Trophoblast cell (in vitro differentiated cells and primary cell): Measurements from ENCODE around the gene GYG2.
A peak's percentile ranks its signal among the peaks of the same experiment; 100 is the strongest.
"Not testable (repeated sequence)": the region's sequence is repeated elsewhere in the genome, so short reads cannot be mapped to it uniquely, and the experiment has no call there.

Experiments used
- DNase-seq, 2 donors: peaks; one replicate each; pipeline ENCODE4 v3.0.0-alpha.2; 2016
- H2AFZ ChIP-seq: 2 replicates; pipeline ENCODE4 v1.6.1; 2013; ENCODE audit warnings: low read length, moderate library complexity, mild to moderate bottlenecking; ENCODE audit not compliant: insufficient read depth, poor library complexity
- H2AK5ac ChIP-seq: 2 replicates; pipeline ENCODE4 v1.6.1; 2013; ENCODE audit warnings: mild to moderate bottlenecking, low read length
- H2BK120ac ChIP-seq: 2 replicates; pipeline ENCODE4 v1.6.1; 2013; ENCODE audit warnings: low read length, mild to moderate bottlenecking, moderate library complexity; ENCODE audit not compliant: insufficient read depth, poor library complexity
- H2BK12ac ChIP-seq: 2 replicates; pipeline ENCODE4 v1.6.1; 2013; ENCODE audit warnings: mild to moderate bottlenecking, low read length, moderate library complexity
- H2BK5ac ChIP-seq: 2 replicates; pipeline ENCODE4 v1.6.1; 2013; ENCODE audit warnings: low read length, low read depth, moderate library complexity, mild to moderate bottlenecking; ENCODE audit not compliant: poor library complexity
- H3K14ac ChIP-seq: 2 replicates; pipeline ENCODE4 v1.6.1; 2013; ENCODE audit warnings: mild to moderate bottlenecking, low read length
- H3K18ac ChIP-seq: 2 replicates; pipeline ENCODE4 v1.6.1; 2013; ENCODE audit warnings: mild to moderate bottlenecking, low read length
- H3K23ac ChIP-seq: 2 replicates; pipeline ENCODE4 v1.6.1; 2013; ENCODE audit warnings: low read length
- H3K27ac ChIP-seq: 2 replicates; pipeline ENCODE4 v1.5.1; 2013; ENCODE audit warnings: low read depth, mild to moderate bottlenecking, inconsistent platforms, low read length, moderate library complexity
- H3K27me3 ChIP-seq: 2 replicates; pipeline ENCODE4 v1.6.1; 2013; ENCODE audit warnings: inconsistent platforms, mild to moderate bottlenecking, low read length, moderate library complexity; ENCODE audit not compliant: insufficient read depth
- H3K36me3 ChIP-seq, 2 experiments: 1 replicate in 1 of 2; 2 replicates in 1 of 2; pipeline ENCODE4 v1.6.1; 2013; ENCODE audit warnings: low read length in 2 of 2, mild to moderate bottlenecking in 2 of 2, moderate library complexity in 1 of 2; ENCODE audit not compliant: insufficient read depth in 2 of 2, control insufficient read depth in 1 of 2
- H3K4ac ChIP-seq: 2 replicates; pipeline ENCODE4 v1.6.1; 2013; ENCODE audit warnings: low read depth, mild to moderate bottlenecking, low read length, moderate library complexity
- H3K4me1 ChIP-seq, 2 experiments: 1 replicate in 1 of 2; 2 replicates in 1 of 2; pipeline ENCODE4 v1.6.1; 2013; ENCODE audit warnings: low read length in 2 of 2, mild to moderate bottlenecking in 2 of 2, moderate library complexity in 1 of 2; ENCODE audit not compliant: insufficient read depth in 2 of 2, control insufficient read depth in 1 of 2
- H3K4me2 ChIP-seq: 2 replicates; pipeline ENCODE4 v1.6.1; 2013; ENCODE audit warnings: inconsistent platforms, mild to moderate bottlenecking, low read length, moderate library complexity
- H3K4me3 ChIP-seq: 2 replicates; pipeline ENCODE4 v1.5.1; 2013; ENCODE audit warnings: mild to moderate bottlenecking, low read depth, low read length, inconsistent platforms
- H3K79me1 ChIP-seq: one replicate; pipeline ENCODE4 v1.6.1; 2013; ENCODE audit warnings: low read length
- H3K79me2 ChIP-seq: 2 replicates; pipeline ENCODE4 v1.6.1; 2013; ENCODE audit warnings: low read length, mild to moderate bottlenecking; ENCODE audit not compliant: control insufficient read depth, insufficient read depth, poor library complexity
- H3K9ac ChIP-seq: 2 replicates; pipeline ENCODE4 v1.6.1; 2013; ENCODE audit warnings: mild to moderate bottlenecking, low read length
- H3K9me3 ChIP-seq: 2 replicates; pipeline ENCODE4 v1.6.1; 2013; ENCODE audit warnings: low read depth, mild to moderate bottlenecking, control low read depth, inconsistent platforms, low read length; ENCODE audit not compliant: insufficient read depth
- H4K12ac ChIP-seq: 2 replicates; pipeline ENCODE4 v1.6.1; 2013; ENCODE audit warnings: low read depth, mild to moderate bottlenecking, low read length, moderate library complexity
- H4K8ac ChIP-seq: 2 replicates; pipeline ENCODE4 v1.6.1; 2013; ENCODE audit warnings: low read depth, mild to moderate bottlenecking, low read length, moderate library complexity
- H4K91ac ChIP-seq: one replicate; pipeline ENCODE4 v1.6.1; 2013; ENCODE audit warnings: low read depth, mild to moderate bottlenecking, low read length, moderate library complexity
- WGBS: extraction: QIAGEN DNeasy Blood & Tissue Kit; methylation state at CpG from one replicate; pipeline ENCODE4 v1.1.7; 2013; ENCODE audit warnings: missing lambda C conversion rate; ENCODE audit not compliant: insufficient read length, insufficient coverage; ENCODE audit errors: extremely low coverage; 5-methylcytosine and 5-hydroxymethylcytosine counted together

Gene GYG2

GRCh38 chrX:2894885-2895292, 66.2 kb downstream of the GYG2 start:
- no peak overlapping the region for H2AFZ ChIP-seq
- DNase-seq: peak in 1 of 2 donors; percentile 62
- no peaks in the 10 kb centered on the region for H3K27me3 ChIP-seq
- no peak overlapping the region for H3K18ac ChIP-seq
- H3K27ac ChIP-seq: peak overlapping the region; percentile 77
- H3K23ac ChIP-seq: no peak overlapping the region
- no peak overlapping the region for H3K4ac ChIP-seq
- H3K79me2 ChIP-seq: no peaks in the 10 kb centered on the region
- H4K91ac ChIP-seq: peak overlapping the region; percentile 63
- peak overlapping the region; percentile 48 for H3K4me2 ChIP-seq
- peaks cover 27% of the 10 kb centered on the region for H3K79me1 ChIP-seq
- WGBS: no CpG with 5 or more reads among the region's 9 CpGs
- H3K9ac ChIP-seq: no peak overlapping the region
- H4K12ac ChIP-seq: no peak overlapping the region
- H2BK12ac ChIP-seq: peak overlapping the region; percentile 7
- H3K14ac ChIP-seq: no peak overlapping the region
- H3K9me3 ChIP-seq: no peaks in the 10 kb centered on the region
- peak overlapping the region; percentile 8 for H2BK120ac ChIP-seq
- H4K8ac ChIP-seq: no peak overlapping the region
- no peak overlapping the region for H3K4me3 ChIP-seq
- H3K4me1 ChIP-seq: peaks cover 24% of the 10 kb centered on the region in 2 experiments
- no peaks in the 10 kb centered on the region for H3K36me3 ChIP-seq
- H2AK5ac ChIP-seq: no peak overlapping the region
- H2BK5ac ChIP-seq: peak overlapping the region; percentile 2

GRCh38 chrX:2897311-2897689, 68.6 kb downstream of the GYG2 start:
- Histone ChIP-seq H3K79me1 (peaks cover 23% of the 10 kb centered on the region), H2AFZ (peak overlapping the region; percentile 17), H2BK120ac (peak overlapping the region; percentile 52), H3K4me2 (peak overlapping the region; percentile 43), H3K4me3 (no peak overlapping the region), H3K18ac (peak overlapping the region; percentile 61), H2BK12ac (peak overlapping the region; percentile 97), H3K4me1 (peaks cover 20 to 23% of the 10 kb centered on the region in 2 experiments), H3K14ac (peak overlapping the region; percentile 79), H3K27me3 (no peaks in the 10 kb centered on the region), H3K27ac (peak overlapping the region; percentile 93), H4K8ac (peak overlapping the region; percentile 33), H4K12ac (no peak overlapping the region), H3K4ac (peak overlapping the region; percentile 8), H2BK5ac (peak overlapping the region; percentile 45), H3K23ac (no peak overlapping the region), H4K91ac (peak overlapping the region; percentile 87), H2AK5ac (no peak overlapping the region), H3K9ac (no peak overlapping the region), H3K79me2 (no peaks in the 10 kb centered on the region), H3K9me3 (no peaks in the 10 kb centered on the region), H3K36me3 (no peaks in the 10 kb centered on the region)
- no CpG with 5 or more reads among the region's 12 CpGs for WGBS
- no peak for DNase-seq

- not testable (repeated sequence) for H4K12ac ChIP-seq, H2AK5ac ChIP-seq, H3K4ac ChIP-seq, H3K4me3 ChIP-seq, H3K9ac ChIP-seq, H3K36me3 ChIP-seq, H3K79me2 ChIP-seq, H3K9me3 ChIP-seq, H3K27me3 ChIP-seq, H3K23ac ChIP-seq
- Histone ChIP-seq H3K18ac (peak overlapping the region; percentile 76), H3K4me1 (peaks cover 20 to 23% of the 10 kb centered on the region in 2 experiments), H3K79me1 (peaks cover 21% of the 10 kb centered on the region), H2AFZ (peak overlapping the region; percentile 17), H2BK12ac (peak overlapping the region; percentile 97), H4K8ac (peak overlapping the region; percentile 33), H4K91ac (peak overlapping the region; percentile 92), H2BK5ac (peak overlapping the region; percentile 64), H3K14ac (peak overlapping the region; percentile 79), H3K4me2 (peak overlapping the region; percentile 43), H3K27ac (peak overlapping the region; percentile 93), H2BK120ac (peak overlapping the region; percentile 81)
- peak; percentile 2 to 45 for DNase-seq
- no CpG with 5 or more reads among the region's 22 CpGs for WGBS
These were observed 69.2 kb downstream of the GYG2 start for GRCh38 chrX:2897690-2898623.

- no peak overlapping the region for H3K9ac ChIP-seq
- WGBS: no CpG with 5 or more reads among the region's 13 CpGs
These were observed 70.2 kb downstream of the GYG2 start for GRCh38 chrX:2898846-2899512.

More at GRCh38 chrX:2898846-2899512, 70.2 kb downstream of the GYG2 start:
- H2AFZ ChIP-seq: no peak overlapping the region
- H3K36me3 ChIP-seq: peaks cover 0 to under 1% of the 10 kb centered on the region in 2 experiments
- no peak overlapping the region for H3K4ac ChIP-seq
- H3K14ac ChIP-seq: peak overlapping the region; percentile 65
- no peak overlapping the region for H3K4me3 ChIP-seq
- peaks cover 20 to 23% of the 10 kb centered on the region in 2 experiments for H3K4me1 ChIP-seq
- DNase-seq: peak; percentile 47 to 74
- H3K23ac ChIP-seq: no peak overlapping the region
- peak overlapping the region; percentile 95 for H2BK120ac ChIP-seq
- H3K27me3 ChIP-seq: no peaks in the 10 kb centered on the region
- peak overlapping the region; percentile 23 for H4K8ac ChIP-seq
- H3K27ac ChIP-seq: peak overlapping the region; percentile 89
- no peak overlapping the region for H2AK5ac ChIP-seq
- peak overlapping the region; percentile 64 for H2BK5ac ChIP-seq
- H3K18ac ChIP-seq: peak overlapping the region; percentile 77
- no peak overlapping the region for H3K4me2 ChIP-seq
- no peaks in the 10 kb centered on the region for H3K9me3 ChIP-seq
- no peaks in the 10 kb centered on the region for H3K79me2 ChIP-seq
- peak overlapping the region; percentile 26 for H4K12ac ChIP-seq
- H4K91ac ChIP-seq: peak overlapping the region; percentile 92
- H2BK12ac ChIP-seq: peak overlapping the region; percentile 69
- H3K79me1 ChIP-seq: peaks cover 21% of the 10 kb centered on the region
